ENCODE data around the gene TCOF1.

The TCOF1 gene

GRCh38 chr5:150353032-150353675 is 4.3 kb upstream of the TCOF1 start:
- DNase-seq, result no peak

DNA sequence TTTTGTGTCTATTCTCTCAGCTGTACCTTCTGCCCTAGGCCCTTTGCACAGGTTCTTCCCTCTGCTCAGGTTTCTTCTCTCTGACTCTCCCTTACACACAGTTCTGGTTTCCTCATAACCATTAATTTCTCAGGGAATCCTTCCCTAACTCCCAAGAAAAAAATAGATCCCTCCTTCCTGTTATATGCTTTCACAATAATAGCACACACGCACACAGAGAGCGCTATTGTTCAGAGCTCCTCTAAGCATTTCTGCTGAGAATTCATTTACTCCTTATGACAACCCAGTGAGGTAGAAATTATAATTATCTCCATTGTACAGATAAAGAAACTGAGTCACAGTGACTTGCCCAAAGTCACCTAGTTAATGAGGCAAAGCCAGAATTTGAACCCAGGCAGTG is 1.7 kb upstream of the TCOF1 start:
- DNase-seq, result no peak

DNA sequence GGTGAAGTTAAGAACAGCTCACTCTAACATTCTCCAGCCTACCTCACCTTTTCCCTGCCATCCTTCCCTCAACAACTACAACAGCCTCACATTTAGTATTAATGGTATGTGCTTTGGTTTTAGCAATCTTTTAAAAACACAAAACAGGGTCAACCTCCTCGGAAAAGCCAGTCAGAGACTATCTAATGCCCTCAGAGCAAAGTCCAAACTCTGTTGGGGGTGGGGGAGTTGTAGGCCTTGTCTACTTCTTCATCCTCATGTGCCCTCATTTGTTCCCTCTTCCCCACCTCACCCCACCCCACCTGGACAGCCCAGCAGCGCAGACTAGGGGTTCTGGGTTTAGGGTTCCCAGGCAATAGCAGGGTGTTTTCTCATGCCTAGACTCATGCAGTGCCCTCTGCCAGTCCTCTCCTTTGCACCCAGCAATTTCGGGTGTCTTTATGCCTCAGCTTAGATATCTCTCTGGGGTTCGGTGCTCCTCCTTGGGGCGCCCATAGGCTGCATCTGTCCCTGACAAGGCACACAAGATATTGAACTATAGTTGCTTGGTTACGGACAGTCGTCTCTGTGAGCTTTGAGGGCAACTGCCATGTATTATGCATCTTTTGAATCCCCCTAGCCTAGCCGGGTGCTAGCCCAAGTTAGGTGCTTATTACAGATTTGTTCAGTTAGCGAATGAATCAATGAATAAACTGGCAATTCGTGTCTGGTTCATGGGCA is 762 bp upstream of the TCOF1 start:
- DNase-seq, result no peak

DNA sequence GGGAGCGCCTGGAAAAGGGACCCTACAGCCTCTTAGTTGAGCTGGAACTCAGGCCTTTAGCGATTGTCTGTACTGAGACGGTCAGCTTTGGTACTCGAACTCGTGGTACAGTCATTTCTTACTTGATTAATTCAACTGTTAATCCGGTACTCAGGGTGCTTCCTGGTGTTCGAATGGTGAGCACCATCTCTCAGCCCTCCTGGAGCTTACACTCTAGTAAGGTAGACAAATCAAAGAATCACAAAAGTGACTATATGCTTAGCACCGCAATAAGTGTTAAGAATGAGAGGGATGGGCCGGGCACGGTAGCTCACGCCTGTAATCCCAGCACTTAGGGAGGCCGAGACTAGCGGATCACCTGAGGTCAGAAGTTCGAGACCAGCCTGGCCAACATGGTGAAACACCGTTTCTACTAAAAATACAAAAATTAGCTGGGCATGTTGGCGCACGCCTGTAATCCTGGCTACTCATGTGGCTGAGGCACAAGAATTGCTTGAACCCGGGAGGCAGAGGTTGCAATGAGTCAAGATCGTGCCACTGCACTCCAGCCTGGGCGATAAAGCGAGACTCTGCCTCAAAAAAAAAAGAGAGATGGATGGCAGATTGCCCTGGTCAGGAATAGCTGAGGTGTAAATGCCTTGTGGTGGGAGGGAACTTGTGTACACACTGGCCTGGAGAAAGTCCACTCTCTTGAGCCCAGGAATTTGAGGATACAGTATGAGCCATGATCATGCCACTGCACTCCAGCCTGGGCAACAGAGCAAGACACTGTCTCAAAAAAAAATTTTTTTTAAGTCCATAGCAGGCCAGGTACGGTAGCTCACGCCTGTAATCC is 981 bp downstream of the TCOF1 start:
- no peak for DNase-seq

DNA sequence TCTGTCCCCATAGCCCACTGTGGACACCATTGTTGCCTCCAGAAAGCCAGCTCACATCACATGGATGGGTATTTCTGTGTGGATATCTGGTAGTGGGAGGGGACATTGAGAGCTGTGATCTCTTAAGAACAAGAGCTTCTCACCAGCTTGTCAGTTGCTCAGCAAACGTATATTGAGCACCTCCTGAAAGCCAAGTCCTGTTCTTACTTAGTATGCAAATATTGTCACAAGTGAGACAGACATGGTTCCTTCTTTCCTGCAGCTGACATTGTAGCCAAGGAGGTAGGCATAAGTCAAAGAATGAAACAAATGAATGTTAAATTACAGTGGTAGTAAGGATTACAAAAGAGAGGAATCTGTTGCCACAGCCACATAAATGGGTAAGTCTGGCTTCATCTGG is 3.8 kb downstream of the TCOF1 start:
- DNase-seq, result no peak

DNA sequence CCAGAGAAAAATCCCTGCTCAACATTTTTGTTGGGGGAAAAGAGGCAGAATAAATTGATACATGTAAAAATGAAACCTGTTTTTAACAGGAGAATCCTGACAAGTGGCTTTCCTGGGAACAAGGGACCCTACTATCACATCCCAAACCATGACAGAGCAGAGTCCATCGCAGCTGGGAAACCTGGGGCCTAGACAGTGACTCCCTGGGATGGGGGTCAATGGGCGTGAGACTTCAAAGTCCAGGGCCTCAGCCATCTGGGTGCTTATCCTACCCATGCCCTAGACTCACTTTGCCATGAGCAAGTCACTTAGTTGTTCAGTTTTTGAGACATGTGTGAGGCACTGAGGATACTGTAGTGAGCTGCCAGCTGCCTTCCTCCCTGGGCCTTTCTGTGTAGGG is 5.7 kb downstream of the TCOF1 start:
- DNase-seq, result no peak

DNA sequence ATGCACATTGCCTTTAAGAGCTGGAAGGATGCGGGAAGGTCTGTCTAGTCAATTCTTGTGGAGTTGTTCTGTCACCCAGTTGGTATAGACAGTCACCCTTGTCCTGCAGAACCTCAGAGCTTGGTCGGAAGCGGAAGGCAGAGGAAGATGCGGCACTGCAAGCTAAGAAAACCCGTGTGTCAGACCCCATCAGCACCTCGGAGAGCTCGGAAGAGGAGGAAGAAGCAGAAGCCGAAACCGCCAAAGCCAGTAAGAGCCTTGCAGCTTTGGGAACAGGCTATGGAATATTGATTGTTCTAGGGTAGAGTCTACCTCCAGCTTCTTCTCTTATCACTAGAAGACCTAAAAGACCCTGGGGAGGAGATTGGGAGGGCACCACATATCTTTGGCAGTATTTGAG is 6.5 kb downstream of the TCOF1 start:
- no peak for DNase-seq

- no peak for DNase-seq
These were observed 11.0 kb downstream of the TCOF1 start for GRCh38 chr5:150368526-150368925.

DNA sequence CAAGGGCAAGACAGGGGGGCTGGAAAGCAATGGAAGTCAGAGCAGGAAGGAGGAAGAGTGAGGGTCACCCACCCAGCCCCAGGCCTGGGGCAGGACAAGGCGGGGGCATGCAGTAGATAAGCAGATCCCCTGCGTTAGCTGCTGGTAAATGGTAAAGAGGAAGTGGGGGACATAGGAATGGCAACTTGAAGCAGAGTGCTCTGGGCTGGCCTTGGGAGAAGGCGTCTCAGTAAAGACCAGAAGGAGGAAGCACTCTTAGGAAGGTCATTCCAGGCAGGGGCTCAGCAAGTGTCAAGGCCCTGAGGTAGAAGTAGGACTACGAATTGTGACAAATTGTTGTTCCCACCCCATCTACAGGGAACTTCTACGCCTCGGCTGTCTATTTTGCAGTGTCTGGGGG is 15.1 kb downstream of the TCOF1 start:
- DNase-seq, result no peak

DNA sequence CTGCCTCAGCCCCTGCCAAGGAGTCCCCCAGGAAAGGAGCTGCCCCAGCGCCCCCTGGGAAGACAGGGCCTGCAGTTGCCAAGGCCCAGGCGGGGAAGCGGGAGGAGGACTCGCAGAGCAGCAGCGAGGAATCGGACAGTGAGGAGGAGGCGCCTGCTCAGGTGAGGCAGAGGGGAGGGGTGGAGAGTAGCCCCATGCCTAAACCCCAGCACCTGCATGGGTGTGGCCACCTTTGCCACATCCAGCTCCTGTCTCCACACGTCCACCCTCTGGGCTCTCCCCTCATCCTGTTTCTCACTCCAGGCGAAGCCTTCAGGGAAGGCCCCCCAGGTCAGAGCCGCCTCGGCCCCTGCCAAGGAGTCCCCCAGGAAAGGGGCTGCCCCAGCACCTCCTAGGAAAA is 17.2 kb downstream of the TCOF1 start:
- no peak for DNase-seq

DNA sequence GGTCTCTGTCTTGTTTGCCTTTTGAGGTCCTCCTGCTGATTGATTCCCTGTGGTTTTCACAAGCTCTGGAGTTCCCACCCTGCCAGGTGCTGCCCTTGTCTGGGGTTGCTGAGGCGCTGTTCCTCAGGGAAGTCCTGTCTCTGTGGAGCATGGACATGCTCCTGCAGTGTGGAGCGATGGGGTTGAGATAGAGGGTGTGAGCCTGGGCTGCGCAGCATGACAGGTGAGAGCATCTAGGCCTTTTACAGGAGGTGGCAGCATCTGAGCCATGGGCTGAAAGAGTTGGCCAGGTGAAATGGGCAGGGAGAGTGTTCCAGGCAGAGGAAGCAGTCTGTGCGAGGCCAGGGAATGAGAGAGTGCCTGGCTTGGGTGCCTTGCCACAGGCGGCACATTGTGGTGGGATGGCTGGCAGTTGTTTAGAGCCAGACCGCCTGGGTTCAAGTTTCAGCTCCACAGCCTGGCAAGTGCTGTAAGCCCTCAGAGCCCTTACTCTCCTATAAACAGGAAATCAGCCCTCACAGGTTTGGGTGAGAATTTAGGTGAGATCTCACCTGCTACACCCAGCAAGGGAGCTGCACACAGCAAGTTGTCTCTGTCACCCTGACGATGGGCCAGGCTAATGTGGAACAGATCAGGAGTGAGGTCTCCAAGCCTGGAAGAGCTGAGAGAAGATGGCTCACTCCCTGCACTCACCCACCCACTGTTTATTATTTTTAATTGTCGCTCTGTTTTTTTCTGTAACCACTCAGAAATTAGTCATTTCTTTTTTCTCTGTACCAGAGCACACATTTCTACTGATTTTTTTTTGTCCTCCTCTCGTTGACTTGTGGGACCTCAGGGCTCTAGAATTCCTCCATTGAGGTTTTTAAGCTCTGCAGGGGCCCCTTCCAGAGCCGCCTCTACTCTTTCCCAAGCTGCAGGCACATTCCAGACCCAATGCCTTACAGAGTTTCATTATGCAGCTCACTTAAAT is 19.6 kb downstream of the TCOF1 start:
- DNase-seq, result no peak

GRCh38 chr5:150377964-150378694 is 20.6 kb downstream of the TCOF1 start:
- no peak for DNase-seq

GRCh38 chr5:150384701-150385100 is 27.2 kb downstream of the TCOF1 start:
- DNase-seq, result no peak

- DNase-seq, result no peak
These were observed 28.7 kb downstream of the TCOF1 start for GRCh38 chr5:150386024-150386855.

GRCh38 chr5:150389531-150390266 is 32.2 kb downstream of the TCOF1 start:
- no peak for DNase-seq

DNA sequence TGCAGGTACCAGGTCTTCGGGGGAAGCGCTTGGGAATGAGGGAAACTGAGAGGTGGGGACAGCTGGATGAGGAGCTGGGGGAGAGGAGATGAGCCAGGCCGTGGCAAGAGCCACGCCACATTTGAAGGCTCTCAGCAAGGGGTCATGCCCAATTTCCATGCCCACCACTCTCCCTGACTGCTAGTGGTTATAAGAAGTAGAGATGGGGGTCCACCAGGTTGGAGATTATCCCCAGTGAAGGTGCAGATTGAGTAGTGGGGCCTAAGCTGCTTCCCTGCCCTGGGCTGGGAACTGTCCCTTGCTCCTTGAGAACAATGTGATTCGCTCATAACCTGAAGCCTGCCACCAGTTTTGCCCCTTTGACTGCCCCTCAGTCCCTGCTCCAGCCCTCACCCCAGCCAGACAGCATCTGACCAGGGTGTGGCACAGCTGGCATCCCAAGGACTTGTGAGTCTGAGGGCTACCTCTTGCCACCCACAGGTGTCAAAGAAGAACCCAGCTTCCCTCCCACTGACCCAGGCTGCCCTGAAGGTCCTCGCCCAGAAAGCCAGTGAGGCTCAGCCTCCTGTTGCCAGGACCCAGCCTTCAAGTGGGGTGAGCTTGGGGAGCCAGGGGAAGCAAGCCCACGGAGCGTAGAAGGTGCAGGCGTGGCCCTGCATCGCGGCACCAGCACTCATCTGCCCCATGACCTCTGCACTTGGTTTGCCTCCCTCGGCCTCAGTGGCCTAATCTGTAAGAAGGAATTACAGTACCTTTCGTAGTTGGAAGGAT is 33.8 kb downstream of the TCOF1 start:
- no peak for DNase-seq

GRCh38 chr5:150391986-150392385 is 34.5 kb downstream of the TCOF1 start:
- DNase-seq, result no peak

- DNase-seq, result no peak
These were observed 35.2 kb downstream of the TCOF1 start for GRCh38 chr5:150392680-150393079.

DNA sequence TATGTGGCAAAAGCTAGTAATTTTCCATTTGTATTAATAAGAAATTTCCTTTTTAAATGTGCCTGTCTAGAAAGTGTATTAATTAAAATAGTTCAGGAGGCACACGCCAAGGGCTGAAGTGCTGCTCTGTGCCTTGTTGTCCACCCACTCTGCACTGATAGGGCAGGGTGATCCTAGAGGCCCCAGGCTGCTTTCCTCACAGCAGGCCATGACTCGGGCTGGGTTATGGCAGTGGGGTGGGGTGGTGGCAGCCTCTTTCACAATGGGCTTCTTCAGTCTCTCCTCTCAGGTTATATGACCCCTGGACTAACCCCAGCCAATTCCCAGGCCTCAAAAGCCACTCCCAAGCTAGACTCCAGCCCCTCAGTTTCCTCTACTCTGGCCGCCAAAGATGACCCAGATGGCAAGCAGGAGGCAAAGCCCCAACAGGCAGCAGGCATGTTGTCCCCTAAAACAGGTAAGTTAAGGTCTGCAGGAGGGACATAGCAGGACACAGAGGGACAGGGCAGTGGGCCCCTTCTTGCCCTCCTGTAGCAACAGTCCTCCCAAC is 35.7 kb downstream of the TCOF1 start:
- no peak for DNase-seq

Measured in cerebellar nuclear complex (tissue), 1 donor.